Activated CD8-positive, alpha-beta memory T cell treated with anti-CD3 and anti-CD28 coated beads, Interleukin-2, amount 50 U/mL, for 1 hour (primary cell): Measurements from ENCODE around the gene SERPINA6.
"Not testable (repeated sequence)": the region's sequence is repeated elsewhere in the genome, so short reads cannot be mapped to it uniquely, and the experiment has no call there.

Source experiments
- DNase-seq: peaks from one replicate; pipeline ENCODE4 v3.0.0-alpha.2; 2020; ENCODE audit errors: extremely low read depth

Gene SERPINA6

DNA sequence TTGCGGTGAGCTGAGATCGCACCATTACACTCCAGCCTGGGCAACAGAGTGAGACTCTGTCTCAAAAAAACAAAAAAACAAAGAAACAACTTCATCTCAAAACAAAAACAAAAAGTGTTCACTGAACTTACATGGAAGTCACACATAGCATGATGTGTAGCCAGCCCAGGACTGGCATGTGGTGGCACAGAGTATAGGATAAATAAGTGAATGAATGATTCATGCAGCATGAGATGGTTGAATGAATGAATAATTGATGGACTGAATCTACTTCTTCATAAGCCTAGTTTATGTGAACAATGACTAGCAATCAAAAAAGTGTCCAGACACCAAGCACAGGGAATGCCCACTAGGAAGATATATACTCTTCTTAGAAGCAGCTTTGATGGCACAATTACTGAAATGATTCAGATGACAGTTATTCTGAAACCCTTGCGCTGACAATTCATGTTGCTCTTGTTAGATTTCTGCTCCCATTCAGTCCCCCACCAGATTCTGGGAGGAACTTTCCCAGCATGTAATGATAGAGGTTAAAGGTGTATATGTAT, 31.6 kb upstream of the SERPINA6 start:
- DNase-seq = no peak

DNA sequence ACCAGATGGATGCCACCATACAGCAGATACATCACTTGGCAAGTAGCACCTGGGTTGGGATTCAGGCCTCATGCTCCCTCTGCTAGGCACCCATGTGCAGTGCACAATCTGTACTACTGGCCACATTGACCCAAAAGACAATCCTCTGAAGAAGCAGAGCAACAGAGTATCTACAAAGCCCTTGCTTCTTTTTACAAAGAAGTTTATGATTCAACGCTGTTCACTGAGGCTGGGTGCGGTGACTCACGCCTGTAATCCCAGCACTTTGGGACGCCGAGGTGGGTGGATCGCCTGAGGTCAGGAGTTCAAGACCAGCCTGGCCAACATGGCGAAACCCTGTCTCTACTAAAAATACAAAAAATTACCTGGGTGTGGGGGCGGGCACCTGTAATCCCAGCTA, 31.1 kb upstream of the SERPINA6 start:
- not testable (repeated sequence) for DNase-seq

GRCh38 chr14:94349276-94349675, 26.1 kb upstream of the SERPINA6 start:
- no peak for DNase-seq

DNA sequence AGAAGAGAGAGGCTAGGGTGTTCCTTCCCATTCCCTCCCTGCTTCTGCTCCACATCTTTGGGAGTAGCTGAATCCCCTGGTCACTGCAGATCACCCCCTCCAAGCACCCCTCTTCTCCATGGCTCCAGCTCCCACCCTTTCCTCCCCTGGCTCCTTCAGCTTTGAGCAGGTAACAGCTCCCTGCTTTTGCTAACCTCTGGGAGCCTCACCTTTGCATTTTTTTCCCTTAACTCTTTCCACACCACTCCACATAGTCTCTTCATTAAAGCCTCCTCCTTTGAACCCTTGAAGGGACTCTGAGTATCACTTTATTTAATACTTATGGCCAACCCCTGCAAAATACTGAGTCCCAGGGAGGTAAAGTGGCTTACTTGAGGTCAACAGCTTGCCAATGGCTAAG, 25.7 kb upstream of the SERPINA6 start:
- DNase-seq = no peak

GRCh38 chr14:94346841-94347240, 23.7 kb upstream of the SERPINA6 start:
- DNase-seq = no peak

- DNase-seq = not testable (repeated sequence)
These were observed 23.1 kb upstream of the SERPINA6 start for GRCh38 chr14:94346065-94346786.

- no peak for DNase-seq
These were observed 22.4 kb upstream of the SERPINA6 start for GRCh38 chr14:94345344-94346064.

DNA sequence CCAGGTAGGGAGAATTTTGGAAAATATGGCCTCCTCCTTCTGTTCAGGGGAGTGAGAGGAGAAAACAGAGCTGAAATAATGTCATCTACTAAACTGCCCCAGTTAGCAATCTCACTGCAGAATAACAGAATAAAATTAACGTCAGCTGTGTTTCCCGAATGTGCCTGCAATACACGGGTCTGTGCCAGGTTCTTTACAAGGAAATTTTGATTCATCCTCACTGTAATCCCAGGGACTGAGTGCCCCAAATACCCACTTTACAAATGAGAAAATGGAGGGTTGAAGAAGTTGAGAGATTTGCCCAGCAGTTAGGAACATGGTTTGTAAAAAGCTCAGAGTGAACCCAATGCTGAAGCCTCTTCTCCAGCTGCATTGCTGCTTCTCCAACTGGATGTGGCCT, 21.3 kb upstream of the SERPINA6 start:
- no peak for DNase-seq

DNA sequence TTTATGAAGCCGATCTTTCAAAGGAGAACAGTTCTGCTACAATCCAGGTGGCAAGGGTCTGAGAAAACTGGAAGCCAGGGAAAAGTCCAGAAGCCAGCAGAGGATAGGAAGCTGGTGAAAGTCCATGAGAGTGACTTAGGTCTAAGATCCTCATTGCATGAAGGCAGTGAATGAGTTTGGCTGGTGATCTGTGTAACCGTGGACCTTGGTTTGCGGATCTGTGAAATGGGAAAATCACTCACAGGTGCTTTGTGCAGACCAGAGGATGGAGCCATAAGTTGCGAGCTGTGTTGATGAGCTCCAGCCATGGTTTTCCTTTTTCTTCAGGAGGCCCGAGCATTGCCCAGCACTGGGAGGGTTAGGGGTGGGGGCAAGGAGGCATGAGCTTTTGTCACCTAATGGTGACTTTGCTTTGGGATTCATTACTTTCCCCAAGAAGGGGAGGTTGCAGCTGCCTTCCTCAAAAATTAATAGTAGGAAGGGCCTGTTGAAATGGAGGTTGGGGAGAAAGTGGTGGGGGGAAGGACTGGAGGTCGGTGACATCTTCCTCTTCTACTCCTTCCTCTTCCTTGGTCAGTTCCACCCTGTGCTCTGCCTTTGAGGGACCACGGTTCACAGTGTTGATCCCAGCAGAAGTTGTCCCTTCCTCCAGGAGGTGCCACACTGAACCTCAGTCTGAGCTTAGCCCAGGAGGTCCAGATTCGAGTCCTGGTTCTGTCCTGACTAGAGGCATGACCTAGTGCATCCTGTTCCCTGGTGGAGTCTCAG, 20.3 kb upstream of the SERPINA6 start:
- DNase-seq = no peak

DNA sequence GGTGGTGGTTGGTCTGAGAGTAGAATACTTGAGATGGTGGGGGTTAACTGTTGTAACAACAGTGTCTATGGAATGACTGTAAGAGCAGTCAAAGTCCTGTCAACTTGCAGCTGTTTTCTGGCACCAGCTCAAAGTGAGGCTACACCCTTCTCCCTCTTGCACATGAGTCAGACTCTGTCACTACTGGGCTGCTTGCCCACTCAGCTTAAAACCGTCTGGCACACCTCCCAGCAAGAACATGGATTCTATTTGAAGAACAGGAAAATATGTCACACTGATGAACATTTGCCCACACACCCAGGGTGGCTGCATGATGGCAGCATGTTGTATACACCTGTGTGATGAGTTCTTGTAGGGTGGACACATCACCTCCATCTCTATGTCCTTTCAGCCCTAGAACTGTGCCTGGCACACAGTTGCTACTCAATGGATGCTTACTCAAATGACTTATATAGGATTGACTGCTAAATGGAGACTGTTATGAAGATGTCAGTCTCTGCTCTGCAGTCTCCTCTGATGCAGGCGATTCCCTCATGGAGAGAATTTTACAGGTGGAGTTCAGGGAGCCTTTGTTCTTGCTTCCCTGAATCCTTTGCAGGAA, 19.3 kb upstream of the SERPINA6 start:
- no peak for DNase-seq

DNA sequence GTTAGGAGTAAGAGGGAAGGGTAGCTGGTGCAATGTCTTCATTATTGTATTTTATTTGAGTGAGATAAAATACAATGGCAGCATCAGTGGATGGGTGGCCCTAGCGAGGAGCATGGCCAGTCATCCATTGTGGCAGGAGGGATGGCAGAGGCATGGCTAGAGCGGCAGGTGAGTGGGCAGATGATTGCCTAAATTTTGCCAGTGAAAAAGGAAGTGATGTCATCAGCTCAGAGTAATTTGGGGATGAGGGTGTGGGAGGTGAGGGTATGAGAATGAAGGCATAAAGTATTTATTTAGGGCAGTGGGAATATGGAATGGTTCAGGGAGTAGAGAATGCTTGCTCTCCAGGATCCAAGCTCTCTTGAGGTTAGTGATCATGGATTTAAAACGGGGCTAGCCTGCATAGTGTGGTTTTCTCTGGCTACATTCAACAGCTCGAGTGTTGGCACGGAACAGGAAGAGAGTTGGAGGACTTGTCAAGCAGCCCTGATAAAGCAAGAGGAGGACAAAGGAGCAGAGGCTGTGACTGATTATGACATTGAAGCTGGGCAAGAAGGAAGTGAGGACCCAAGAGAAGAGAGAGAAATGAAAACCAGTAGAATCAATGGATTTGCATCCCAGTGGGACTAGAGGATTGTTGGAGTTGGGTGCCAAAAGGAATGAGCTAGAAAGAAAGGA, 18.7 kb upstream of the SERPINA6 start:
- no peak for DNase-seq

GRCh38 chr14:94340533-94340932, 17.4 kb upstream of the SERPINA6 start:
- no peak for DNase-seq

DNA sequence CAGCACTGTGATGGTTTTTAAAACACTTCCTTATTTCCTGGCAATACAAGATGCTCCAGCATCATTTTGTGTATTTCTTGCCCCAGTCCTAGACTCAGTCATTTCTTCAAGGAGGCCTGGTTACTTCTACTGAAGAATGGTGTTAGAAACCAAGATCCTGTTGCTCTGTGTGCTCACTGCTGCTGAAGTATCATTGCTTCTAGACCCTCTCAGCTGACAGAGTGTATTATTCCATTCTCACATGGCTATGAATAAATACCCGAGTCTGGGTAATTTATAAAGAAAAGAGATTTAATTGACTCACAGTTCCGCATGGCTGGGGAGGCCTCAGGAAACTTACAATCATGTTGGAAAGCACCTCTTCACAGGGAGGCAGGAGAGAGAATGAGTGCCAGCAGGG, 14.9 kb upstream of the SERPINA6 start:
- DNase-seq = no peak

GRCh38 chr14:94337274-94337673, 14.1 kb upstream of the SERPINA6 start:
- no peak for DNase-seq

DNA sequence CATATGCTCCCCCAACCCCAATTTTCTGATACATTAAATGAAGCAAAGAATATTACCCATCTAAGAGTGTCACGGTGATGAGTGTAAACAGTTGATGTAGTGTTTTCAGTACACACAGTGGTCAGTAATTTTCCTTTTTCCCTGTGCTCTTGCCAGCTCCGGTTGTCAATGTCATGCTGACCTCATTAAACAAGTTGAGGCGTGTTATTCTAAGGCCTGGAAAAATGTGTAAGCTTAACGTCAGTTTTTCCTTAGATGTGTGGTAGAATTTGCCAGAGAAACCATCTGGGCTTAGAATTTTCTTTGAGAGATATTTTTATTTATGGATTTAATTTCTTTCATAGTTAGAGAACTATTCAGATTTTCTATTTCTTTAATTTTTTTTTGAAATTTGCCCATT, 11.7 kb upstream of the SERPINA6 start:
- no peak for DNase-seq

GRCh38 chr14:94332587-94332986, 9.5 kb upstream of the SERPINA6 start:
- no peak for DNase-seq

DNA sequence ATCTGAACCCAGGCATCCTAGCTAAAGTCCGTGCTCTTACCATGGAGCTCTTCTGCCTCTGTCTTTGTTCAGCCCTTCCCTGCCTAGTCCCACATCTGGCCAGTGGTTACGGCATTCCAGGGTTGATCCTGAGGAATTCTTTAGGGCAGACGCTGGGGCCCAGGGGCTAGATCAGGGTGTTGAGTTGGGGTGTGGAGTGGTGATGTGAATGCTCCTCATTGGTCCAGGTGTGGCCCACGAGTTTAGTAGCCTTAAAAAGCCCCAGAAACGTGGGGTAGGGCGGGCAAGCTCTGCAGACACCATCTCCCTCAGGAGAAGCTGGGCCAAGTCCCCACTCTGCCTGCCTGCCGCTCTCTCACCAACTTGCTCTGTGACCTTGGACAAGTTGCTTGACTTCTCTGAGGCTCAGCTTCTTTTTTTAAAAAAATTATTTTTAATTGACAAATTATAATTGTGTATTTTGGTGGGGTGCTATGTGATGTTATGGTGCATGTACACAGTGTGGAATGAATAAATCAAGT, 9.0 kb upstream of the SERPINA6 start:
- DNase-seq = no peak

DNA sequence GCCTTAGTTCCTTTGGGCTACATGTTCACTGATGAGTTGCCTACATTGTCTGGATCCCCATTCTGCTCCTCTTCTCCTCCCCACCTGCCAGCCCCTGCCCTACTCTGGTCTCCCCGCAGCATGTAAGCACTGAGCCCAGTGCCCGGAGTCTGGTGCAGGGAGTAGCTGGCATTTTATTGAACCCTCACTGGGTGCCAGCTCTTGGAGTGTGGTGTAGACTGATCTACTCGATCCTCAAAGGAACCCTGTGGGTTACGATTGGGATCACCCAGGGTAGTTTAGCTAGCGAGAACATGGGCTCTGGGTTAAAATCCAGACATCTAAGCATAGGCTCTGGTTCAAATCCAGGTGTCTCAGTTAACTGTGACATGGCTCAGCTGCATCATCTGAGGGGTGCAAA, 8.3 kb upstream of the SERPINA6 start:
- no peak for DNase-seq

DNA sequence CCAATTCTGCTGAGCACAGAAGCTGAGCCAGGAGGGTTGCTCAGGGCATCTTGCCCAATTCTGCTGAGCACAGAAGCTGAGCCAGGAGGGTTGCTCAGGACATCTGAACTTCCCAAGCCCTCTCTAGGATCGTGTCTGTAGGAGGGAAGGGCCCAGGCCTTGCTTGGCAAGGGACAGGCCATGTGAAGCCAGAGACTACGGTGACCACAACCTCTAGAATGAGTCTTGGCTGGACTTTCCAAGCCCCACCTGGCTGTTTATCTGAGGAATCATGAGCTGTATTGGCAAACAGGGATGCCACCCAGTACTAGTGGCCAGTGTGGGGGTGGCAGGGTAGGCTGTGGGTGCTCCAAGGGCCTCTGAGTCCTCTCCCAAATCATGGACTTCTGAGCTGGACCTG, 7.7 kb upstream of the SERPINA6 start:
- no peak for DNase-seq

DNA sequence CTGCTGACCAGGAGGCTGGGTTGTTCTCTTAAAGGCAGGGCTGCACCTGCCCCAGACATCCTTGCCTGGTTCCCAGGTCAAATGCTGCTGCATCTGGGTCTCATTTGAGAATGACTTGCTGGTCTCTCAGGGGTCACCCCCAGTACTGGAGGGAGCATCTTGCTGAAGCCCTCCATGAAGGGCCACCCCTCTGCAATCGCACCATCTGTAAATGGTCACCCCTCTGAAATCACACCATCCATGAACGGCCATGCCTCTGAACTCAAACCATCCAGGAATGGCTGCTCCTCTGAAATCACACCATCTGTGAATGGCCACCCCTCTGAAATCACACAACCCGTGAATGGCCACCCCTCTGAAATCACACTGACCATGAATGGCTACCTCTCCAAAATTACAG, 7.3 kb upstream of the SERPINA6 start:
- DNase-seq = no peak

DNA sequence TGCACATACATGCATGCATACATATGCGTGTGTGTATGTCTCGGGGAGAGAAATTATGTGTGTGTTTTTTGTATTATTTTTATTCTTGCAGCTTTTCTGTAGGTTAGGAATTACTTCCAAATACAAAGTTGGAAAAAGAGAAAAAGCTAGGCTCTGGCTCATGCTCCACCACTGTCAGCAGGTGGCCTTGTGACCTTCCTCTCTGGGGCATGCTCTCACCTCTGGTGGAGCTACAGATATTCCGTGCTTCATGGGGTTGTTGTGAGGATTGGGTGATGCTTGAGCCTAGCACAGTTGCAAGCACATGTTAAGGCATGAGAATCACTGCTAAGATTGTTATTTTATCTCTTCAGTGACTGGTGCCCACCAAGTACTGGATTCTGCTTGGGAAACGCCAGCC, 6.7 kb upstream of the SERPINA6 start:
- DNase-seq = no peak
